ENCODE measurements around the gene TNFSF15. TPM values are rescaled to one million over a fixed set of nuclear protein-coding genes. Genes with fewer than 3 reads are reported as not detected.
"Not testable (repeated sequence)": the region's sequence is repeated elsewhere in the genome, so short reads cannot be mapped to it uniquely, and the experiment has no call there.

Gene TNFSF15
- total RNA-seq, 3 donors from 2014 or later: 0.32 to 0.53 (median 0.43) TPM

GRCh38 chr9:114763220-114763619, 42.6 kb downstream of the TNFSF15 start:
- DNase-seq: no peak
- Mint-ChIP-seq H3K9me3 (peaks cover 4% of the 10 kb centered on the region), H3K4me3 (no peak overlapping the region), H3K27me3 (ENCODE audit: low read depth) (no peaks in the 10 kb centered on the region), H3K4me1 (ENCODE audit: low read depth) (no peaks in the 10 kb centered on the region), H3K36me3 (ENCODE audit: insufficient read depth) (no peaks in the 10 kb centered on the region)
- ATAC-seq: no peak

- DNase-seq: no peak
Observed at GRCh38 chr9:114761523-114761922, 44.3 kb downstream of the TNFSF15 start.

GRCh38 chr9:114759512-114760341, 46.1 kb downstream of the TNFSF15 start:
- Mint-ChIP-seq H3K36me3 (ENCODE audit: insufficient read depth) (no peaks in the 10 kb centered on the region), H3K9me3 (peaks cover 4% of the 10 kb centered on the region), H3K27me3 (ENCODE audit: low read depth) (no peaks in the 10 kb centered on the region), H3K4me3 (no peak overlapping the region), H3K4me1 (ENCODE audit: low read depth) (peaks cover 4% of the 10 kb centered on the region)
- DNase-seq (no peak), ATAC-seq (no peak)

More at GRCh38 chr9:114761523-114761922, 44.3 kb downstream of the TNFSF15 start:
- Mint-ChIP-seq H3K4me1 (ENCODE audit: low read depth) (no peaks in the 10 kb centered on the region), H3K9me3 (peaks cover 4% of the 10 kb centered on the region), H3K27me3 (ENCODE audit: low read depth) (no peaks in the 10 kb centered on the region), H3K4me3 (no peak overlapping the region), H3K36me3 (ENCODE audit: insufficient read depth) (no peaks in the 10 kb centered on the region)
- no peak for ATAC-seq

GRCh38 chr9:114757984-114758383, 47.9 kb downstream of the TNFSF15 start:
- DNase-seq (no peak), ATAC-seq (no peak)
- peaks cover 4% of the 10 kb centered on the region for H3K9me3 Mint-ChIP-seq
- H3K27me3 Mint-ChIP-seq (ENCODE audit: low read depth): no peaks in the 10 kb centered on the region
- no peaks in the 10 kb centered on the region for H3K36me3 Mint-ChIP-seq (ENCODE audit: insufficient read depth)
- no peak overlapping the region for H3K4me3 Mint-ChIP-seq
- H3K4me1 Mint-ChIP-seq (ENCODE audit: low read depth): peaks cover 13% of the 10 kb centered on the region

GRCh38 chr9:114757395-114757794, 48.4 kb downstream of the TNFSF15 start:
- DNase-seq: no peak
- Mint-ChIP-seq H3K4me3 (no peak overlapping the region), H3K27me3 (ENCODE audit: low read depth) (no peaks in the 10 kb centered on the region), H3K9me3 (peaks cover 4% of the 10 kb centered on the region), H3K4me1 (ENCODE audit: low read depth) (peaks cover 13% of the 10 kb centered on the region), H3K36me3 (ENCODE audit: insufficient read depth) (no peaks in the 10 kb centered on the region)
- no peak for ATAC-seq

- DNase-seq (no peak), ATAC-seq (no peak)
- peaks cover 13% of the 10 kb centered on the region for H3K4me1 Mint-ChIP-seq (ENCODE audit: low read depth)
- no peak overlapping the region for H3K4me3 Mint-ChIP-seq
- no peaks in the 10 kb centered on the region for H3K27me3 Mint-ChIP-seq (ENCODE audit: low read depth)
- peaks cover 4% of the 10 kb centered on the region for H3K9me3 Mint-ChIP-seq
- no peaks in the 10 kb centered on the region for H3K36me3 Mint-ChIP-seq (ENCODE audit: insufficient read depth)
Observed at GRCh38 chr9:114756920-114757319, 48.9 kb downstream of the TNFSF15 start.

- no peaks in the 10 kb centered on the region for H3K27me3 Mint-ChIP-seq (ENCODE audit: low read depth)
- no peaks in the 10 kb centered on the region for H3K36me3 Mint-ChIP-seq (ENCODE audit: insufficient read depth)
- no peak for ATAC-seq
- H3K4me3 Mint-ChIP-seq: no peak overlapping the region
- no peak for DNase-seq
- H3K9me3 Mint-ChIP-seq: peaks cover 8% of the 10 kb centered on the region
- peaks cover 13% of the 10 kb centered on the region for H3K4me1 Mint-ChIP-seq (ENCODE audit: low read depth)
Observed at GRCh38 chr9:114754581-114754980, 51.3 kb downstream of the TNFSF15 start.

GRCh38 chr9:114746591-114747346, 59.1 kb downstream of the TNFSF15 start:
- DNase-seq (no peak), ATAC-seq (no peak)
- H3K4me1 Mint-ChIP-seq (ENCODE audit: low read depth): peaks cover 4% of the 10 kb centered on the region
- H3K27me3 Mint-ChIP-seq (ENCODE audit: low read depth): no peaks in the 10 kb centered on the region
- no peaks in the 10 kb centered on the region for H3K36me3 Mint-ChIP-seq (ENCODE audit: insufficient read depth)
- no peak overlapping the region for H3K4me3 Mint-ChIP-seq
- H3K9me3 Mint-ChIP-seq: peaks cover 4% of the 10 kb centered on the region

- H3K36me3 Mint-ChIP-seq (ENCODE audit: insufficient read depth): no peaks in the 10 kb centered on the region
- peak; percentile 48 to 61 for ATAC-seq
Observed at GRCh38 chr9:114745879-114746550, 59.8 kb downstream of the TNFSF15 start.

GRCh38 chr9:114745108-114745848, 60.6 kb downstream of the TNFSF15 start:
- ATAC-seq: no peak
- no peaks in the 10 kb centered on the region for H3K27me3 Mint-ChIP-seq (ENCODE audit: low read depth)

More at GRCh38 chr9:114745879-114746550, 59.8 kb downstream of the TNFSF15 start:
- peaks cover 4% of the 10 kb centered on the region for H3K9me3 Mint-ChIP-seq
- peaks cover 4% of the 10 kb centered on the region for H3K4me1 Mint-ChIP-seq (ENCODE audit: low read depth)
- no peak for DNase-seq
- no peaks in the 10 kb centered on the region for H3K27me3 Mint-ChIP-seq (ENCODE audit: low read depth)
- H3K4me3 Mint-ChIP-seq: no peak overlapping the region

GRCh38 chr9:114743446-114743845, 62.4 kb downstream of the TNFSF15 start:
- ATAC-seq: no peak

More at GRCh38 chr9:114745108-114745848, 60.6 kb downstream of the TNFSF15 start:
- Mint-ChIP-seq H3K4me1 (ENCODE audit: low read depth) (peaks cover 4% of the 10 kb centered on the region), H3K9me3 (peaks cover under 1% of the 10 kb centered on the region), H3K36me3 (ENCODE audit: insufficient read depth) (no peaks in the 10 kb centered on the region), H3K4me3 (no peak overlapping the region)
- DNase-seq: no peak

GRCh38 chr9:114742947-114743346, 62.9 kb downstream of the TNFSF15 start:
- H3K4me1 Mint-ChIP-seq (ENCODE audit: low read depth): peaks cover 18% of the 10 kb centered on the region
- no peaks in the 10 kb centered on the region for H3K9me3 Mint-ChIP-seq
- no peak for ATAC-seq
- no peaks in the 10 kb centered on the region for H3K27me3 Mint-ChIP-seq (ENCODE audit: low read depth)
- no peak for DNase-seq
- no peak overlapping the region for H3K4me3 Mint-ChIP-seq
- H3K36me3 Mint-ChIP-seq (ENCODE audit: insufficient read depth): no peaks in the 10 kb centered on the region

More at GRCh38 chr9:114743446-114743845, 62.4 kb downstream of the TNFSF15 start:
- no peak overlapping the region for H3K4me3 Mint-ChIP-seq
- H3K9me3 Mint-ChIP-seq: no peaks in the 10 kb centered on the region
- no peaks in the 10 kb centered on the region for H3K36me3 Mint-ChIP-seq (ENCODE audit: insufficient read depth)
- H3K27me3 Mint-ChIP-seq (ENCODE audit: low read depth): no peaks in the 10 kb centered on the region
- peaks cover 15% of the 10 kb centered on the region for H3K4me1 Mint-ChIP-seq (ENCODE audit: low read depth)
- DNase-seq: no peak

- not testable (repeated sequence) for ATAC-seq; H3K4me3 Mint-ChIP-seq; H3K36me3 Mint-ChIP-seq (ENCODE audit: insufficient read depth); DNase-seq; H3K27me3 Mint-ChIP-seq (ENCODE audit: low read depth); H3K9me3 Mint-ChIP-seq
- H3K4me1 Mint-ChIP-seq (ENCODE audit: low read depth): peaks cover 32% of the 10 kb centered on the region
Observed at GRCh38 chr9:114741521-114741920, 64.3 kb downstream of the TNFSF15 start.

Measured in activated T-cell treated with anti-CD3 and anti-CD28 coated beads, Interleukin-2, amount 50 U/mL, for 4 hours (primary cell).